GM19455 (cell line): ENCODE data around the gene ZFYVE9.
"Not testable (repeated sequence)": the region's sequence is repeated elsewhere in the genome, so short reads cannot be mapped to it uniquely, and the experiment has no call there.

Experiments
- ATAC-seq: cut with Tn5 transposase; IDR thresholded peaks from one replicate; pipeline ENCODE4 v1.9.1; 2021; ENCODE audit not compliant: unreplicated experiment

ZFYVE9 gene

GRCh38 chr1:52368383-52369172, 226.7 kb downstream of the ZFYVE9 start:
- no peak for ATAC-seq

GRCh38 chr1:52369851-52370250, 228.0 kb downstream of the ZFYVE9 start:
- not testable (repeated sequence) for ATAC-seq

- ATAC-seq: no peak
Observed at GRCh38 chr1:52385376-52385775, 243.5 kb downstream of the ZFYVE9 start.

GRCh38 chr1:52386458-52386857, 244.6 kb downstream of the ZFYVE9 start:
- ATAC-seq: no peak

- ATAC-seq: no peak
Observed at GRCh38 chr1:52393174-52393573, 251.3 kb downstream of the ZFYVE9 start.
